ENCODE measurements around the gene RCL1. TPM values are rescaled to one million over a fixed set of nuclear protein-coding genes. Genes with fewer than 3 reads are reported as not detected.

Gene RCL1
- total and polyA plus RNA-seq, 3 experiments from 2014 or later = 17.7 to 39.1 (median 36.5) TPM

GRCh38 chr9:4838189-4838546 is 45.4 kb downstream of the RCL1 start:
- Mint-ChIP-seq H3K4me3 (no peak overlapping the region), H3K36me3 (peaks cover 9 to 78% (median 32%) of the 10 kb centered on the region in 3 donors), H3K4me1 (peaks cover 0 to 10% (median 0%) of the 10 kb centered on the region in 3 donors), H3K27ac (peak overlapping the region in 1 of 8 donors; percentile 4), H3K9me3 (no peaks in the 10 kb centered on the region), H3K27me3 (no peaks in the 10 kb centered on the region)
- H3K4me1 ChIP-seq (ENCODE audit: insufficient read depth, low read length) = no peaks in the 10 kb centered on the region
- H3K36me3 ChIP-seq (ENCODE audit: insufficient read depth, low read length) = peaks cover 16% of the 10 kb centered on the region
- POLR2A ChIA-PET = interaction anchor here (0.6 kb wide), 1 partner anchor 13 kb away, joined by 3 read pairs; no protein-coding TSS in a partner anchor
- H3K9me3 ChIP-seq (ENCODE audit: low read length) = no peaks in the 10 kb centered on the region
- CTCF ChIA-PET = interaction anchor here (0.9 to 1.3 kb wide), 2 partner anchors 9 to 15 kb away, joined by 3 read pairs; no protein-coding TSS in a partner anchor
- no peak overlapping the region for H3K4me3 ChIP-seq (ENCODE audit: low read length)
- H3K27me3 ChIP-seq (ENCODE audit: insufficient read depth, low read length, poor library complexity, severe bottlenecking) = no peaks in the 10 kb centered on the region
- DNase-seq = no peak
- H3K27ac ChIP-seq (ENCODE audit: low read depth, low read length) = no peak overlapping the region

- H3K9me3 ChIP-seq (ENCODE audit: low read length) = no peaks in the 10 kb centered on the region
- no peak overlapping the region for H3K27ac ChIP-seq (ENCODE audit: low read depth, low read length)
- Mint-ChIP-seq H3K27me3 (no peaks in the 10 kb centered on the region), H3K36me3 (peaks cover under 1 to 74% (median 35%) of the 10 kb centered on the region in 3 donors), H3K4me3 (no peak overlapping the region), H3K4me1 (peaks cover 1 to 21% (median 6%) of the 10 kb centered on the region in 3 donors), H3K9me3 (no peaks in the 10 kb centered on the region), H3K27ac (peak overlapping the region in 3 of 8 donors; percentile 14 to 39 (median 15))
- ChIA-PET POLR2A (no interaction called here), CTCF (no interaction called here)
- DNase-seq = no peak
- no peaks in the 10 kb centered on the region for H3K27me3 ChIP-seq (ENCODE audit: insufficient read depth, low read length, poor library complexity, severe bottlenecking)
- H3K36me3 ChIP-seq (ENCODE audit: insufficient read depth, low read length) = peaks cover 16% of the 10 kb centered on the region
- H3K4me3 ChIP-seq (ENCODE audit: low read length) = no peak overlapping the region
- no peaks in the 10 kb centered on the region for H3K4me1 ChIP-seq (ENCODE audit: insufficient read depth, low read length)
These were observed 46.7 kb downstream of the RCL1 start for GRCh38 chr9:4839470-4839912.

- ChIA-PET CTCF (no interaction called here), POLR2A (no interaction called here)
- H3K9me3 Mint-ChIP-seq = no peaks in the 10 kb centered on the region
- no peaks in the 10 kb centered on the region for H3K27me3 Mint-ChIP-seq
- no peaks in the 10 kb centered on the region for H3K9me3 ChIP-seq (ENCODE audit: low read length)
- no peaks in the 10 kb centered on the region for H3K4me1 ChIP-seq (ENCODE audit: insufficient read depth, low read length)
- peaks cover 0 to 74% (median 35%) of the 10 kb centered on the region in 3 donors for H3K36me3 Mint-ChIP-seq
- no peak for DNase-seq
- H3K4me1 Mint-ChIP-seq = peaks cover 1 to 23% (median 6%) of the 10 kb centered on the region in 3 donors
- no peaks in the 10 kb centered on the region for H3K27me3 ChIP-seq (ENCODE audit: insufficient read depth, low read length, poor library complexity, severe bottlenecking)
- no peak overlapping the region for H3K4me3 ChIP-seq (ENCODE audit: low read length)
- no peak overlapping the region for H3K4me3 Mint-ChIP-seq
- H3K36me3 ChIP-seq (ENCODE audit: insufficient read depth, low read length) = peaks cover 16% of the 10 kb centered on the region
- peak overlapping the region in 2 of 8 donors; percentile 2 to 39 for H3K27ac Mint-ChIP-seq
- H3K27ac ChIP-seq (ENCODE audit: low read depth, low read length) = no peak overlapping the region
These were observed 47.3 kb downstream of the RCL1 start for GRCh38 chr9:4840018-4840417.

- Mint-ChIP-seq H3K36me3 (peaks cover 0 to 73% (median 29%) of the 10 kb centered on the region in 3 donors), H3K4me3 (no peak overlapping the region), H3K4me1 (peaks cover 1 to 23% (median 6%) of the 10 kb centered on the region in 3 donors), H3K9me3 (no peaks in the 10 kb centered on the region), H3K27me3 (no peaks in the 10 kb centered on the region), H3K27ac (peak overlapping the region in 1 of 8 donors; percentile 26)
- Histone ChIP-seq H3K36me3 (ENCODE audit: insufficient read depth, low read length) (peaks cover 9% of the 10 kb centered on the region), H3K9me3 (ENCODE audit: low read length) (no peaks in the 10 kb centered on the region), H3K4me1 (ENCODE audit: insufficient read depth, low read length) (no peaks in the 10 kb centered on the region), H3K27ac (ENCODE audit: low read depth, low read length) (no peak overlapping the region), H3K4me3 (ENCODE audit: low read length) (no peak overlapping the region), H3K27me3 (ENCODE audit: insufficient read depth, low read length, poor library complexity, severe bottlenecking) (no peaks in the 10 kb centered on the region)
- ChIA-PET CTCF (no interaction called here), POLR2A (no interaction called here)
- no peak for DNase-seq
These were observed 49.5 kb downstream of the RCL1 start for GRCh38 chr9:4842213-4842612.

GRCh38 chr9:4842734-4843133 is 50.0 kb downstream of the RCL1 start:
- CTCF ChIA-PET = no interaction called here
- H3K4me3 ChIP-seq (ENCODE audit: low read length) = no peak overlapping the region
- H3K4me1 ChIP-seq (ENCODE audit: insufficient read depth, low read length) = no peaks in the 10 kb centered on the region
- H3K36me3 ChIP-seq (ENCODE audit: insufficient read depth, low read length) = peaks cover 9% of the 10 kb centered on the region
- no peak for DNase-seq
- no peaks in the 10 kb centered on the region for H3K9me3 Mint-ChIP-seq
- peaks cover 1 to 23% (median 6%) of the 10 kb centered on the region in 3 donors for H3K4me1 Mint-ChIP-seq
- no peak overlapping the region for H3K27ac Mint-ChIP-seq
- no peak overlapping the region for H3K27ac ChIP-seq (ENCODE audit: low read depth, low read length)
- H3K4me3 Mint-ChIP-seq = no peak overlapping the region
- H3K27me3 Mint-ChIP-seq = no peaks in the 10 kb centered on the region
- no peaks in the 10 kb centered on the region for H3K9me3 ChIP-seq (ENCODE audit: low read length)
- peaks cover 0 to 68% (median 26%) of the 10 kb centered on the region in 3 donors for H3K36me3 Mint-ChIP-seq
- POLR2A ChIA-PET = no interaction called here
- no peaks in the 10 kb centered on the region for H3K27me3 ChIP-seq (ENCODE audit: insufficient read depth, low read length, poor library complexity, severe bottlenecking)

- Mint-ChIP-seq H3K27me3 (no peaks in the 10 kb centered on the region), H3K4me3 (no peak overlapping the region), H3K4me1 (peaks cover 1 to 23% (median 6%) of the 10 kb centered on the region in 3 donors), H3K36me3 (peaks cover 0 to 61% (median 19%) of the 10 kb centered on the region in 3 donors), H3K9me3 (no peaks in the 10 kb centered on the region), H3K27ac (peak overlapping the region in 3 of 8 donors; percentile 1 to 9 (median 2))
- Histone ChIP-seq H3K4me3 (ENCODE audit: low read length) (no peak overlapping the region), H3K36me3 (ENCODE audit: insufficient read depth, low read length) (peaks cover 9% of the 10 kb centered on the region), H3K27me3 (ENCODE audit: insufficient read depth, low read length, poor library complexity, severe bottlenecking) (no peaks in the 10 kb centered on the region), H3K27ac (ENCODE audit: low read depth, low read length) (no peak overlapping the region), H3K9me3 (ENCODE audit: low read length) (no peaks in the 10 kb centered on the region), H3K4me1 (ENCODE audit: insufficient read depth, low read length) (no peaks in the 10 kb centered on the region)
- CTCF ChIA-PET = interaction anchor here (0.6 kb wide), 1 partner anchor 38 kb away, joined by 3 read pairs; no protein-coding TSS in a partner anchor
- POLR2A ChIA-PET = no interaction called here
- DNase-seq = no peak
These were observed 51.5 kb downstream of the RCL1 start for GRCh38 chr9:4844056-4844838.

GRCh38 chr9:4849369-4849768 is 56.6 kb downstream of the RCL1 start:
- no peak overlapping the region for H3K4me3 Mint-ChIP-seq
- no peaks in the 10 kb centered on the region for H3K36me3 ChIP-seq (ENCODE audit: insufficient read depth, low read length)

GRCh38 chr9:4850603-4851310 is 58.0 kb downstream of the RCL1 start:
- H3K36me3 Mint-ChIP-seq = peaks cover 4 to 39% (median 9%) of the 10 kb centered on the region in 3 donors
- no peak overlapping the region for H3K27ac ChIP-seq (ENCODE audit: low read depth, low read length)

More at GRCh38 chr9:4849369-4849768, 56.6 kb downstream of the RCL1 start:
- no peaks in the 10 kb centered on the region for H3K9me3 ChIP-seq (ENCODE audit: low read length)
- no peaks in the 10 kb centered on the region for H3K27me3 ChIP-seq (ENCODE audit: insufficient read depth, low read length, poor library complexity, severe bottlenecking)
- no peak overlapping the region for H3K27ac ChIP-seq (ENCODE audit: low read depth, low read length)
- H3K4me1 ChIP-seq (ENCODE audit: insufficient read depth, low read length) = no peaks in the 10 kb centered on the region
- no peak overlapping the region for H3K4me3 ChIP-seq (ENCODE audit: low read length)
- Mint-ChIP-seq H3K4me1 (peaks cover 0 to 9% (median 3%) of the 10 kb centered on the region in 3 donors), H3K9me3 (no peaks in the 10 kb centered on the region), H3K36me3 (peaks cover 0 to 45% (median 12%) of the 10 kb centered on the region in 3 donors), H3K27me3 (no peaks in the 10 kb centered on the region), H3K27ac (no peak overlapping the region)
- ChIA-PET CTCF (no interaction called here), POLR2A (no interaction called here)
- DNase-seq = no peak

More at GRCh38 chr9:4850603-4851310, 58.0 kb downstream of the RCL1 start:
- Mint-ChIP-seq H3K9me3 (no peaks in the 10 kb centered on the region), H3K4me1 (peaks cover 4 to 13% (median 6%) of the 10 kb centered on the region in 3 donors), H3K4me3 (no peak overlapping the region), H3K27ac (peak overlapping the region in 2 of 8 donors; percentile 52 to 70), H3K27me3 (no peaks in the 10 kb centered on the region)
- no peak overlapping the region for H3K4me3 ChIP-seq (ENCODE audit: low read length)
- no peaks in the 10 kb centered on the region for H3K36me3 ChIP-seq (ENCODE audit: insufficient read depth, low read length)
- H3K4me1 ChIP-seq (ENCODE audit: insufficient read depth, low read length) = no peaks in the 10 kb centered on the region
- H3K27me3 ChIP-seq (ENCODE audit: insufficient read depth, low read length, poor library complexity, severe bottlenecking) = no peaks in the 10 kb centered on the region
- H3K9me3 ChIP-seq (ENCODE audit: low read length) = no peaks in the 10 kb centered on the region
- ChIA-PET POLR2A (interaction anchor here (0.6 to 0.7 kb wide), 2 partner anchors 12 to 59 kb away, joined by 3 read pairs; no protein-coding TSS in a partner anchor), CTCF (interaction anchor here (0.7 to 1.0 kb wide), 2 partner anchors 14 to 20 kb away, joined by 3 read pairs; no protein-coding TSS in a partner anchor)
- no peak for DNase-seq

Data from CD8-positive, alpha-beta memory T cell (primary cell).